SW 1271 (cell line): ENCODE measurements around the gene HOMER2.

Experiments used
- DNase-seq, 2 experiments: peaks; one replicate each; lab custom pipeline; 2025; lab: John Stamatoyannopoulos, UW

The HOMER2 gene

DNA sequence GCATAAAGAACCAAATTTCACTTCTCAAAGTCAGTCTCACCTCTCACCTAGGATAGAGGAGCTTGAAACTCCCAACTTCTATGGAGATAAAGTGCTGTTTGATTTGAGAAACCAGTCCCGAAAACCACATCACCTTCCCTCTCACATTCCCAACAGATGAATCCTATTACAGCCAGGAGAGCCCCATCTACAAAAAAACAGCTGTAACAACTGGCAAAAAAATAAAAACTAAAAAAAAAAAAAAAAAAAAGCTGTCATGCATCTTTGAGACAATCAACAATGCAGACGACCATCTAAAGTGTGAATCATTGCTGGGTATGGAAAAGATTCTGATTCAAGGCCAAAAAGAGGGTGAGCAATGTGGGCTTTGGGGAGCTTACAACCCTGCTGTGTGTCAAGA lies 23.8 kb downstream of the HOMER2 start:
- no peak for DNase-seq

DNA sequence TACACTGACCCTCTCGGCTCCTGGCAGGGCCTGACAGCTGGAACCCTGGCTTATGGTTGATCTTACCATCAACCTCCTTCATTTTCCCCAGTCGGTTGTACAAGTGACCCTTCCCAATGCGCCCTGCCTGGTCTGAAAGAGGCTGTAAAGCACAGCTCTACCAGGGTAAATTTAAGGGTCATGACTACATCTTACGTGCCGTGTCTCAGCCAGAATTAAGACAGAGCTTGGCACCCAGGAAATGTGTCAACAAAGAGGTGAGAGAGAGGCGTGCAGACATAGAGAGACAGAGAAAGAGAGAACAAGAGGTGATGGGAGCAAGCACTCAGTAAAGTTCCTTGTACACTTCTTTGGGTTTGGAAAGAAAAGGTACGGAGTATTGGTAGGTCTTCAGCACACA lies 28.8 kb downstream of the HOMER2 start:
- DNase-seq: no peak

DNA sequence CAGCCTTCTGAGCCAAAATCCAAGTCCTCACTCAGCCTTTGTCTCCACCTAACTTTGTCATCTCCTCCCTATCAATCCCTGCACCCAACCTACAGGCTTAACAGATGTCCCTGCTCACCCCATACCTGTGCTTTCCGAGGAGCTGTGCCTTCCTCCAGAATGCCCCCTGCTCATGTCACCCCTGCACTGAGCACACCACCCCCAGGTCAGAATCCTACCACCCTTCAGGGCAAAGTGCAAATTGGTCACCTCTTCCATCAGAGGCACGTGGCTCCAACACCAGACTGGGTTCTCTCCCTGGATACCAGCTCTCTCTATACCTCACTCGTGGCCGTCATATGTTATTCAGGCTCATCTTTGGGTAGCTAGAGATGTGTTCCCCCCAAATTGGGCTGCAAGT lies 29.8 kb downstream of the HOMER2 start:
- DNase-seq: no peak

DNA sequence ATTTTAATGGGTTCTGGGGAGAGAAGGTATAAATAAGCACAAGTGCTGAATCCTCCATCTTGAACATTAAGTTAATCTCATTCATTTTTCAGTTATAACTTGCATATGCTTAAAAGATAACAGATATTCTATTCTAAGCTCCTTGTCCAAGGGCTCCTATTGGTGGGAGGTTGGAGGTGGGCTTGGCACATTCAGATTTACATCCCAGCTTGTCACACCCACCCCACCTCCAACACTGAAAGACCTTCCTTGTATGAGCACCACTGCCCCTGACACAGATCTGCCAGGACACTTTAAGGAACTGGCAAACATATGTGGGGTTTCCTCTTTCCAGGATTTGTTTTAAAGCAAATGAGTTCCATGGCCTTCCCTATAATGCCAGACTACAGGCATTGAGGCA lies 30.6 kb downstream of the HOMER2 start:
- DNase-seq: no peak

DNA sequence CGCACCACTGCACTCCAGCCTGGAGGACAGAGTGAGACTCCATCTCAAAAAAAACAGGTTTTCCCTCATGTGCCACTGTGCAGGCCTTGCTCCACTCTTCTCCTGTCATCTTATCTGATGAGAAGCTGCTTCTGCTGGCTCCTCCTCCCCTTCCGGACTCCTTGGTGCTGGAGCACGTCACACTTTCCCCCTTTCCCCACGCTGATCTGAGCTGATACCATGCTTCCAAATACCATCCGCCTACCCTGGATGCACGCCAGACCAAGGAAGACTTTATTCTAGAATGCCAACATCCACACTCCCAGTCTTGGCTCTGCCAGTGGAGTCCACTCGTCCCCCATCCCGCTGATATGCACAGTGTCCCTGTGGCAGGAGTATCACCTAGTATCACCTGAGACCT lies 31.3 kb downstream of the HOMER2 start:
- no peak for DNase-seq

DNA sequence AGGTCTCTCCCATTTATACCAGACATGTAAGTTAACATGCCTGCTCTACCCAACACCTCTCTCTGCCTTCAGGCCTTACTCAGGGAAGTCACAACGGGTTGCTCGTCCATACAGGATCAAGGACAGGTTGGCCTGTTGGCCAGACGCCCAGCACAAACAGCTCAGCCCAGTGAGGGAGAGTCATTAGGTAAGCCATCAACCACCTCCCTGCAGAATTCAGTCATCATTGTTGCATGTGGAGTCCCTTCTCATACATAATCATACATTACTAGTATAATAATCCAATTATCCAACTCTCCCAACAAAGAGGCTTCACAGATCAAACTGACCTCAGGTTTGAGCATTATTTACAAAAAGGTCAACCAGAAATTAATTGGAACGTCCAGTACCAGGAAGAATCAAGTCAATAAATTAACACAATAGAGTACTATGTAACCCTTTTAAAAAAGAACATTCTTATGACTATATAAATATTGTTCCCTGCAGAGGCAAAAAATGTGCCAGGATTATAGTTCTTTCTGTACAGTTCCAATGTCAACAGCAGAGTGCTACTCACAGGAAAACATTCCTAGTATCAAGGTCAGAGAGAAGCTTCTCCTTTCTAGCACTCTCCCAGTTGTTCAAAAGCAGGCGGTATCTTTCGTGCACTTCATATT lies 33.2 kb downstream of the HOMER2 start:
- no peak for DNase-seq

DNA sequence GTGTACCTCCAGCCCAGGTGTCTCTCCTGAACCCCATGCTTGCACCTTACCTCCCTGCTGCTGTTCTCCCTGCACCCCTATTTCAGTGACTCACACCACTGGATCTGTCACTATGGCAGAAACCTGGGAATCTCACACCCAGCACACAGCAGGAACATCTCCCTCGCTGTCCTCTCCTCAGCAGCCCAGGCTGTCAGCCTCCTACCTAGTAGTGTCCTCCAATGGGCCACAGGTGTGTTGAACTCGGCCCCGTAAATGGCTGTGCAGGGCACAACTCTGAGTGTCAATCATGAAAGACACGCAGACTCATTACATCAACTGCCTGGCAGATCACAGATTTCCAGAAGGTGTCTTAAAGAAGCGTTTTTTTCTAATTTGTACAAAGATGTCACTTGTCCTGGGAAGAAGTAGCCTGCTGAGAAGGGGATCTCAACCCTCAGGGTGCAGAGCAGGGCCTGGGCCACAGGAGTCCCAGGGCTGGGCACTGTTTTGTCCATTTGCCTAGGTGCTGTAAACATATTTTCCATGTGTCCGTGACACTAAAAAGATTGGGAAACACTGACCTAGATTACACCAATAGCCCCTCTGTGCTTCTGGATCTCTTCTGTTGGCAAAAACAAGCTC lies 33.8 kb downstream of the HOMER2 start:
- DNase-seq: no peak

DNA sequence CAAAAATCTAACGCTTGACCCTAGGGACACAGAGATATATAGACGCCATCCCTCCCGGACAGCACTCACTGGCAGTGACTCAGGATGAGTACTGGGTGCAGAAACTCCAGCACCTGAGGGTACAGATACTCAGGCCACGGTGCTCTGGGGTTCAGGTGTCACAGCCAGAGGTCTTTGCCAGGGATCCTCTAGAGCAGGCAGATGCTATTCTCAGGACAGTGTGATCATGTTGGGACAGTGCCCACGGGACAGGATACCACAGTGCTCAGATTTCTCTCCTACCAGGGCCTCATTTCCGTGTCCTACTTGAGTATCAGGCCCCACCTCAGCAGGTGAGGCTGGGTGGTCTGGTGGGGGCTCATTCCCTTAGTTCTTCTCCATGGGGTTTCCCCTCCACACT lies 34.4 kb downstream of the HOMER2 start:
- DNase-seq: no peak

DNA sequence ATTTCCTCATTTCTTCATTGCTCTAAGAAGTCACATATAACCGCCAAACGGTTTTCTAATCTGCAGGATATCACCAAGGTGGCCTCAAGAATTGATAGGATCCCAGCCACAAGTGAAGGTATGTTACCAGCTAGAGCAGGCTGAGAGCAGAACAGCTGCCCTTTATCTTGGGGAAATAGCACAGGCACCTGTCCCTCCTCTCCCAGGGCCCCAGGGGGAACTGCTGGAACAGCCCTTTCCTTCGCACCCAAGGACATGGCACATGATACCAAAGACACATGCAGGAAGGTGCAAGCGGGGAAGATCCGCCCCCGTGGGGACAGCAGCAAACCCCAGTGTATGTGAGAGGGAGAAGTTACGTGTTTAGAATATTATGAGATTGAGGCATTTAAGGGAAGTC lies 35.3 kb downstream of the HOMER2 start:
- no peak for DNase-seq

DNA sequence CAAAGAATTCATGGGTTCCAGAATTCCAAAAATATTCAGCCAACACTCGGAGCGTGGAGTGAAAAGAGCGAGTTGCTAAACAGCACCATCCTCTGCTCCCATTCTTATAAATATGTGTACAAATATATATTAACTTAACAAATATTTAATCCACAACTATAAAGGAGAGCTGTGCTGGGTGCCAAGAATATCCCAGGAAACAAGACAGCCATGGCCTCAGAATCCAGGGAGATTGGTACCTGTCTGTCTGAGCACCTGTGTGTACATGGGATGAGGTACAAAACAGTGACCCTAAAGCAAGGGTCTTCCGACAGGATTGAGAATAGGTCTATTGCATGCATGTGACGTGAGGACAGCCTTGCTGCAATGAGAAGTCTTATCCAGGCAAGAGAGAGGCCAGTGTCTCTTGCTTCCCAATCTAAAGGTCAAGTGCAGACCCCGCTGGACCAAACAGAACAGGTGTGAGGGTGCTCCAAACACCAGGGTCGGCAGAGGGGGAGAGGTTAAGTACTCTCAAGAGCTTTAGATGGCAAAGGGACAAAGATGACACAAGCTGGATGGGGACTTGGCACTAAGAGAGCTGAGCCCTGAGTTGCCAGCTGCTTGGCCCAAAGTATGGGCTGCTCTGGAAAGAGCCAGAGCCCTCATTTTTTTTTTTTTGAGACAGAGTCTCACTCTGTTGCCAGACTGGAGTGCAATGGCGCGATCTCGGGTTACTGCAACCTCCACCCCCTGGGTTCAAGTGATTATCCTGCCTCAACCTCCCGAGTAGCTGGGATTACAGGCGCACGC lies 36.2 kb downstream of the HOMER2 start:
- no peak for DNase-seq

DNA sequence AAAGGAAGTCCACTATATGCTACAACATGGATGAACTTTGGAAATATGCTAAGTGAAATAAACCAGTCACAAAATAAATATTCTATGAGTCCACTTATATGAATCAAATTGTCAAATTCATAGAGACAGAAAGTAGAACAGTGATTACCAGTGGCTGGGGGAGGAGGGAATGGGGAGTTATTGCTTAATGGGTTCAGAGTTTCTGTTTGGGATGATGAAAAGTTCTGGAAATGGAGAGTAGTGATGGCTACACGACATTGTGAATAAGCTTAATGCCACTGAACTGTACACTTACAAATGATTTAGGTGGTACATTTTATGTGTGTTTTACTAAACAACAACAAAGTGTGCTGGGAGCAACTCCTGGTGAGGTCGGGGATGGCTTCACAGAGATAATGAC lies 38.1 kb downstream of the HOMER2 start:
- no peak for DNase-seq

DNA sequence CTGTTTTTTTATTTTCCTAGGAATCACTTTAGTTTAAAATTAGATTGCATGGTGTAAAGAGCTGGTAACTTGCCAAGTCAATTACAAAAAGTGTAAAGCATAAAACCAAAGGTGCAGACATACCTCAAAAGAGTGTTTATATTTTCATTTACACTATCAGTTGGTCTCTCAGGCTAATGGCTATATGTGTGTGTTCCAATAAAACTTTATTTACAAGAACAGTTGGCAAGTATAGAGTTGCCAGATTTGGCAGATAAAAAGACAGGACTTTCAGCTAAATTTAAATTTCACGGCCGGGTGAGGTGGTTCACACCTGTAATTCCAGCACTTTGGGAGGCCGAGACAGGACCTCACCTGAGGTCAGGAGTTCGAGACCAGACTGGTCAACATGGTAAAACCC lies 41.1 kb downstream of the HOMER2 start:
- DNase-seq: no peak

DNA sequence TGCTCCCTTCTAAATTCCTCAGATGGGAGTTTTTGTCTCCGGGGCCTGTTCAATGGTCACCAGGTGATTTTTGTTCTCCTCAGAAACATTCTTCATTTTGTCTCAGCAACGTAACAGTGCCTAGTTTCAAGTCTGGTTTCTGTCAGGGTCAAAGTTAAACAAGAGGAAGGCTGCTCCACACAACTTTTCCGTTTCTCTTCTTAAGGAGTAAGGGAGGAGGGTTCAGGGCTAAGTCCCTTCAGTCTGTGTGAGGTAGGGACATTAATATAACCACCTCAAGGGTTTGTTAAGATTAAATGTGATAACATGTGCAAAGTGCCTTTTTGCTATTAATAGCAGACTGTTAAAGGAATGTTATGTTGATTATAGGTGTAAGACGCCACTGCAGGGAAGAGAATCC lies 41.8 kb downstream of the HOMER2 start:
- no peak for DNase-seq

DNA sequence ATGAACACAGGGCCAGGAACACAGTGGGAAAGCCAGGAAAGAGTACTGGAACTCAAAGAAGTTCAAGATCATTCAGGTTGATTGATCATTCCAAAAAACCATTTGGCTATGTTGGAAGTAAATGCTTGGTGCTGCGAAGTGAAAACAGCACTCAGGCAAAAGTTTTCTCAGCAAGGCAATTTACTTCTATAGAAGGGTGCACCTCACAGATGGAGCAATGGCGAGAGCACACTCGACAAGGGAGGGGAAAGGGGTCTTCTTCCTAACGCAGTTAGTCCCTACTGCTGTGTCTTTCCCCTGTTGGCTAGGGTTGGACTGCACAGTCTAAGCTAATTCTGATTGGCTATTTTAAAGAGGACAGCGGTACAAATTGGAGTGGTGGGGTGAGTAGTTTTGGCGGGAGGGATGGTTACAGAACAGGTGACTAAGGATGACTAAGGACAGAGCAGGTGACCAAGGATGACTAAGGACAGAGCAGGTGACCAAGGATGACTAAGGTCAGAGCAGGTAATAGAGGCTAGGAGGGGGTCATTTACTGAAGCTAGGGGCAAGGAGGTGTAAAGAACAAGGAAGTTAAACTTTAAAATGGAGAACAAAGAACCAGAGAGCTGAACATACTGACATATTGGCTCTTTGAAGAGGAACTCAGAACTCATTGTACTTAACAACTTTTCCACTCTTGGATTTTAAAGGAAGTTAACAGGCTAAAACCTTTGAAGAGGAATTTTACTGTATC lies 43.3 kb downstream of the HOMER2 start:
- no peak for DNase-seq

DNA sequence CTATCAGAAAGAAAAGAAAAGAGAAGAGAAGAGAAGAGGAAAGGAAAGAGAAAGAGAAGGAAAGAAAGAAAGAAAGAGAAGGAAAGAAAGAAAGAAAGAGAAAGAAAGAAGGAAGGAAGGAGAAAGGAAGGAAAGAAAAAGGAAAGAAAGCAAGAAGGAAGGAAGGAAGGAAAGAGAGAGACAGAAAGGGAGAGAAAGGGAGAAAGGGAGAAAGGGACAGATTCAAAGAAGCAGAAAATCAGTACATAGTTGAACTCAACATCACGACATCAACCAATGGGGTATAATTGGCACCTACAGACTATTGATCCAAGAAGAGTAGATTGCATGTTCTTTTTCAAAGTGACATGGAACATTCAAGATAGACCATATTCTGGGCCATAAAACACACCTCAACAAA lies 45.2 kb downstream of the HOMER2 start:
- no peak for DNase-seq

DNA sequence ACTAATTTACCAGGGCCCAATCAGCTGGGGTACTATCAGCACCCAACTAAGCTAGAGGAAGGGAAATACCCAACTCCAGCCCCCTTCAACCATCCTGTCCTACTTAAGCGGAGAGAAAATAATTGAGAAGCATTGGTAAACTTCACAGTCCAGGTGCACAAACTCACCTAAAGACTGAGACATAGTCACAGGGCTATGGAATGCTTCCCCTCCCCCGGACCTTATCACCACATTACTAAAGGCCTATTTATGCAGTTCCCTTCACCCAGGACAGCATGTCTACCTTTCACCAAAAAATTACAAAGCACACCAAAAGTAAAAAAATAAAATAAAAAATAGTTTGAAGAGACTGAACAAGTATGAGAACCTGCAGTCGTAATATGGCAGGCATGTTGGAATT lies 47.9 kb downstream of the HOMER2 start:
- DNase-seq: no peak

DNA sequence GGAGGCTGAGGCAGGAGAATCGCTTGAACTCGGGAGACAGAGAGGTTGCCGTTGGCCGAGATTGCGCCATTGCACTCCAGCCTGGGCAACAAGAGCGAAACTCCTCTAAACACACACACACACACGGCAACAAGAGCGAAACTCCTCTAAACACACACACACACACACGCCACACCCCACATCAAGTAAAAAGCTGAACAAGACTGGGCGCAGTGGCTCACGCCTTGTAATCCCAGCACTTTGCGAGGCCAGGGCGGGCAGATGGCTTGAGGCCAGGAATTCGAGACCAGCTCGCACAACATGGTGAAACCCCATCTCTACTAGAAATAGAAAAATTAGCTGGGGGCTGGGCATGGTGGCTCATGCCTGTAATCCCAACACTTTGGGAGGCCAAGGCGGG lies 49.0 kb downstream of the HOMER2 start:
- no peak for DNase-seq

DNA sequence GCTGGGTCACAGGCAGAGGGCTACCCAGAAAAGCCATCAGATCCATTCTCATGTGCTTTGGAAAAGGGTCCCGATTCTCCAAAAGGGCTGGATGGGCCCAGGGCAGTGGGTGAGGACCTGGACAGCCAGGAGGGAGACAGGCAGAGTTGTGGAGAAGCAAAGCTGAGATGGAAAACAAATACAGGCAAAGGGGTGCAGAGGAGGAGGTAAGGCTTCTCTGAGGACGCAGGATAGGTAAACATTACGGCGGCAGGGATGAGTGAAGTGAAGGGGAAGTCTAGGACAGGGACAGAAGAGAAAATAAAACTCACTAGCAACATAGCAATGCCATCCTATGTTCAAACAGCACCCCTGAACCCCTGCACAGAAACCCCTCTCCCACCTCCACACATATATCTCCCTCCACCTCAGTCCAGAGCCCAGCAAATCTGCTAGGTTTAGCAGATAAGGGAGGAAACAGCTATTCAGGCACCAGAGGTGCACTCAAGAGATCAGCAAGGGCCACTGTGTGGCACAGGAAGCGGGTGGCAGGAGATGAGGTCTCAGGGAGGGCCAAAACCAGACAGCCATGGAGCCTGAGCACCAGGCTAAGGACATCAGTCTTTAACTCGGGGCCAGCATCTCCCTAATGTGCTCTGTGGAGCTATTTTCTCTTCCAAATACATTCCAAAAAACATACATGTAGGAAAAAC lies 51.3 kb downstream of the HOMER2 start:
- no peak for DNase-seq

DNA sequence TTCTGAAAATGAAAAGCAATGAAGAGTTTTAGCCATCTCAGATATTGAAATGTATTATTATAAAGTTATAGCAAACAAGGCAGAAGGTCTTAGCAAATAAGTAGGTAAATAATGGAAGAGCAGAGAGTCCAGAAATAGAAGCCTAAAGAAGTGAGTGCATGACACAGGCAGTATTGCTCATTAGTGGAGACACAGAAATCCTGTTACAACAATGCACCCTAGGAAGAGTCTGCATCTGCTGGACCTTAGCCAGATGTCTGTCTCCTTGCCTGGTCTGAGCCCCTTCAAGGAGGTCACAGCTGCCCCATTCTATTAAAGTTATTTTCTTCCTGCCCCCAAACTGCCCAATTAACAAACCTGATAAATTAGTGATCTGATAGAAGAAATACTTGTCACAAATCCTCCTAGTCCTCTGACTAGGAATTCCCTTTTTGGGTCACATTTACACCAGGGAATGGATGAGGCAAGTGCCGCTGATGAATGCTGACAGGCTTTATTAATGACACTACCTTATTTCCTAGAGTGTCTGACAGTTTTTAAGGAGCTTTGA lies 51.9 kb downstream of the HOMER2 start:
- no peak for DNase-seq

DNA sequence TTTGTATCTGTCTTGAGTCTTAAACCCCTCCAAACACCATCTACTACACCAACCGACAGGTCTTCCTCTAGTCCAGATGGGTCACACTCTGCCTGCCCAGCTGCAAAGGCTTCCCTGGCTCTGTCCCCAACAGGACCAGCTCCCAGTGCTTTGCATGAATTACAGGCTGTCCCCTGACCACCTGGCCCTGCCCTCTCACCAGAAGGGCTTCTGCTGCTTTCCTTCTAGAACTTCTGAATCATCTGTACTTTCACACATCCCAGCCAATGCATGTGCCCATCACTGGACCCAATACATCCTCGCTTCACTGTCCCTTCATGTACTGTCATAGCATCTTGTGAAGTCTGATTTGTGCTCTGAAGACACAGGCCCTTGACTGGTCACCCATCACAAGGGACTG lies 53.6 kb downstream of the HOMER2 start:
- DNase-seq: no peak

DNA sequence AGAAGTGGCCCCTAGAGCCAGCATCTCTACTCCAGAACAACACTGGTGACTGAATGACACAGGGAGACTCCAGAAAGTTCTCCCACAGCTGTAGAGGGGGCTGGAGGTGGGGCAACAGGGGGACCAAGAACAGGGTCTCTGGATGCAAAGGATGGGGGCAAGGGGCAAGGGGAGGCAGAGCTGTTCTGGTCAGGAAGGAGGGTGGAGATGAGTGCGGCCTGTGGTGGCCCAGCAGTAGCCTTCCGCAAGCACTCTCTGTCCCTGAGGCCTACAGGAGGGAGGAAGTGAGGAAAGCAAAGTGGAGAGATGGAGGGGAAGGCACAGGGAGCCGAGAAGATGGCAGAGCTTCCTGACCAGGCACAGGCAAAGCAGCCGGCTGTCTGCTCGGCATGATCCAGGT lies 56.5 kb downstream of the HOMER2 start:
- no peak for DNase-seq

DNA sequence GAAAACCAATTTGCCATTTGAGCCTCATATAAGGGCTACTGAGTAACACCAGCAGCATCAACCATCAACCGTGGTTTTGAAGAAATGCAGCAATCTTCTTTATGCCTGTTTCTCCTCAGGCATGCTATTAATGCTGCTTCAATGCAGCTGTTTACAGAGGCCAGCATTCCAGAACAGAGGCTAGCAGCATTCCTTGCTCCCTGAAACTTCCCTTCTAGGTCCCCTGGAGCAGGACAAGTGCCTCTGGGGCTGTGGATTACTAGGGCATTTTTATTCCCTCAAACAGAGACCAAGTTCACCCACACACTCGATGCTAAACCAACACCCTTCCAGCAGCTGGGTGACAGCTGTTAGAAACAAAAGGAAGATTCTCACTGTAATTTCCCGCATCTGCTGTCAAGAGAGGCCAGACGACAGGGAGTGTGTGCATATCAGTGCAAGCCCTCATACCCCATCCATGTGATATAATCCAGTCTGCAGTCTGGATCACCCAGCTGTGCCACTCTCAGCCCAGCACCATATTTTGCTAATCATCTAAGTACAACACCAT lies 57.5 kb downstream of the HOMER2 start:
- no peak for DNase-seq
